Measurements from ENCODE around the gene PTN.
"Not testable (repeated sequence)": the region's sequence is repeated elsewhere in the genome, so short reads cannot be mapped to it uniquely, and the experiment has no call there.

PTN gene

DNA sequence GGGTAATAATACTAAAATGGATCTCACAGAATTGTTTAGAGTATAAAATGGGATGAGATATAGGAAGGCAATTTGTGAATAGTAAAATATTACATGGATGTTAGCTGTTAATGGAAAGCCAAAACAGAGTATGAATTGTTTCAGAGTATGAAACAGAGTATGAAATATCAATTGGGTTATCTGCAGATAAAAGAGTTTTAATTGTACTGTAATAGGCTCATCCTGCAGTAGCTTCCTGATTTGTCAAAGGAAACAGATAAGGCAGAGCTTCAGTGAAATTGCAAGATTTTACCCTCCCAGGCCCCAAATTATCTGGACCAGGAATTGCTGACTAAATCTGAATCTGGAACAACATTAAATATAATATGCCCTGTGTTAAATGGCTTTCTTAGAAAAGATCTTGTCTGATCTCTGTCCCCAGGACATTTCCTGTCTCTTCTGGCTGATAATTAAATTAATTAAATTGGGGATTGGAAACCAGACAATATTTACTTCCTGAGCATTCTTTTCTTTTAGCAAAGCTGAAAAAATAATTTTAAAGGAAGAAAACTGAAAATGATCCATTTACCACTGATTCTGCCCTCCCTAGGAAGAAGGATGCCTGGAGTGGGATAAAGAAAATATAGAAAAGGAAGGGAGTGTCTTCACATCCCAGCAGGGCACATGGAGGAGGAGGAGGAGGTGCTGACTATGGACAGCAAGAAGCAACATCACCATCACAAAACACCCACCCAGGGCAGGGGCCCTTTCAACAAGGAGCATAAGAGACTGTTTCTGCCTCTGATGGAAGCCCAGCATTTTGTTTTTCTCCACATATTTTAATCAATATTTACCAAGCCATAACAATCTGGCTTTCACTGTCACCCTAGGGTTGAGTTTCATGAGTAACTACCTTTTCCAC is 18.5 kb downstream of the PTN start:
- DNase-seq (ENCODE audit: low spot score): no peak

DNA sequence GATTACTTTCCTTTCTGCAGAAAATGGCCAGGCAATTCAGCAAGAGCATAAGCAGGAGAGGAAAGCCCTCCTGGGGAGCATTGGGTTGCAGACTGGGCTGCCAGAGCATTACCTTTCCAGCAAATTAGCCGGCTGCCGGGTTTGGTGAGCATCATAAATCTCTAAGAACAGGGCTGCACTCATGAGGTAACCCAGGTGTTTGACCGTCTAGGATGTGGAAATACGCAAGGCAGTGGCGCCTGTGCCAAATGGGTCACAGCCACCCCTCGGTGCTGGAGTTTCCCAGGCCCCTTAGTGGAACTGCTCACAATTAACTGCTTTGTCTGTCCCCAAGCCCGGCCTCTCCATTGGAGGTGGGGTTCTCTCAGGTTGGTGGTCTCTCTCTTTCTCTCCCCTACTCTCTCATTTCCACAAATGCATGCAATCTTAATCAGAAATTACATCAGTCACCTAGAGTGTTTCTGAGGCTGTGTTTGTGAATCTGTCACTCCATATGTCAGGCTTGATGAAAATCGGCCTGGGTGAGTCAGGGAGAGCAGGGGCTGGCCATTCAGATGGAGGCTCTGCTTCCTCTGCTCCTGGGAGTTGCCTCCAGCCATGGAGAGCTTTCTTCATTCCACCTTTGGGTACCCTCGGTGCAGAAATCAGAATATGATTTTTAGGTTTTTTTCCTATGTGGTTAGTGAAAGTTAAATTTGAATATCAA is 26.7 kb downstream of the PTN start:
- DNase-seq (ENCODE audit: low spot score): no peak

DNA sequence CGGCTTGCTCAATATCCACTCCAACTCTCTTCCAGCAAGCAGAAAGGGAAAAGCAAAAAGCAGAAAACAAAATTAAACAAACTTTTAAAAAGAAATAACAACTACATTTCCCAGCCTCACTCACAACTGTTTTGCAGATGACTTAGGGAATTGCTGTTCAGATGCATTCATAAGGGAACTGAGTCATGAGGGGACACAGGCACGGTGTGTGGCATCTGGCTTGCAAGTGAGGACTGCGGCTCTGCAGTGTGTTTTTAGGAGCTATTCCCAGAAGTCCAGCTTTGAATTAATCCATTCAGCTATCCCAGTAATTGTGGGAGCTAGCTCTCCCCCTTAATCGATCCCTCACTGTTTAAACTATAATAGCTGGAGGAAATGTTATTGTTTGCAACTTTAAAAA is 30.3 kb downstream of the PTN start:
- DNase-seq (ENCODE audit: low spot score): no peak

DNA sequence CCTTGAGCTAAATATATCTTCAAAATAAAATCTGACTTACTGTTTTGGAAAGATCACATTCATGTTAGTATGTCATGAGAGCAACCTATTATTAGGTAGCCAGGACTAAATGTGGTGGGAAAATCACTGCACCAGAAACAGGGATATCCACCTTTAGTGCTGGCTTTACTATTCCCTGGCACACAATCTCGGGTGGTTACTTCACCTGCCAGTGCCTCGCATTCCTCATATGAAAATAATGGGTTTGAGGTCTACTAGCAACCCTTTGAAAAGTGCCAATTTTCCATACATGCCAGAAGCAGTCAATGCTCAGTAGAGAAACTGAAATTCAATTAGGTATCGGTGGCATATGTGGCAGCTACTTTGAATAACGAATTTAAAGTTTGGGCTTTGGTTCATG is 36.8 kb downstream of the PTN start:
- DNase-seq (ENCODE audit: low spot score): no peak

DNA sequence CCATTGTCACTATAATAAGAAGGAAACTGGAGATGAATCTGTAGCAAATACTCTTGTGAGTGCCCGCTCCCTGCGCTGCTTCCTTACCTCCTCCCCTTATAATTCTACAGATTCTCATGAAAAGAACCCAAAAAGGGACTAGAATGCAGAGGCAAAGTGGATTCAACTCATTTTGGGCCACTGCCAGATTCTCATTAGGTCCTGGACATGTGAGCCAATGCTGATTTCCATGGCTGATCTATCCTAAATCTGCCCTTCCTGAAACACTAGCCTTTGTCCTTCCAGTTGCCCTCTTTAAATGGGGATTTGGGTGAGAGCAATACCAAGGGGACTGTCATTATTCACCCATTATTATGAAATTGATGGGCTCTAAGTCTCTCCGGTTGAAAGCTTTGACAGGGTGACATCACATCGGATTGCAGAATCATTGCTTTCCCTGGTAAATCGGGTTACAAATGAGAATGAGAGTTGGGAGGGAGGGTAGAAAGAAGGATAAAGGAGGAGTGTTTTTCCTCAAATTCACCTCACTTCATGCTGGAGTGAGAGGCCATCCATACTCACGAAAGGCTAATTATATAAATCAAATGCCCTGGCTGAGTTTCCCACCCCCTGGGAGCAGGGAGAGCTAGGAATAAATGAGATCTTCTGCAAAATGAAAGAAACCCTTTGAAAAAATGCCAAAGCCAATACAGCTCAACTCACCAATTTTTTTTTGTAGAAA is 37.5 kb downstream of the PTN start:
- DNase-seq (ENCODE audit: low spot score): no peak

DNA sequence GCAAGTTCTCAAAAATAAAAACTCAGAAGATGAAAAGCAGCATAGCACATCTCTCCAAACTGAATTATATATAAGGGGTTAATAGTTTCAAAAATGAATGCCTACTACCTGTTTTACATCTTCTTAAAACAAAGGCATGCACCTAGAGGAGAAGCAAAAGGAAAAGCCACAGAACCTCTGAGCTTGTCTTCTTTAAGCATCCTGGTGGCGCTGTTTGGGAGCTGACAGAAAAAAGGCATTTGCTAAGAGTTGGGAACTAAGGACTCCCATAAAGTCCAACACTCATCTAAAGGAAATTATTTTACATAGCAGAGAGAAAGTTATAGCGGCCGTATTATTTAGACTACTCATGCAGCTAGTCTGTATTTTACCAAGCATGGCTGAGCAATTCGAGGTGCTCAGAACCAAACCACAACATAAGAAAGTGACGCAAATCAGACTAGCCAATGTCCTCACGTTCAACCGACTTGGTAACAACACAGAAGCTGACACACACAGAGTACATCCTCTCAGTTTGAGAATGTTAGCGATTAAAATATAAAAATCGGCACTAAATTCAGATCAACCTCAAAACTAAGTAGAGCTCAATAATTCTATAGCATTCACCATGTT is 38.8 kb downstream of the PTN start:
- DNase-seq (ENCODE audit: low spot score): no peak

DNA sequence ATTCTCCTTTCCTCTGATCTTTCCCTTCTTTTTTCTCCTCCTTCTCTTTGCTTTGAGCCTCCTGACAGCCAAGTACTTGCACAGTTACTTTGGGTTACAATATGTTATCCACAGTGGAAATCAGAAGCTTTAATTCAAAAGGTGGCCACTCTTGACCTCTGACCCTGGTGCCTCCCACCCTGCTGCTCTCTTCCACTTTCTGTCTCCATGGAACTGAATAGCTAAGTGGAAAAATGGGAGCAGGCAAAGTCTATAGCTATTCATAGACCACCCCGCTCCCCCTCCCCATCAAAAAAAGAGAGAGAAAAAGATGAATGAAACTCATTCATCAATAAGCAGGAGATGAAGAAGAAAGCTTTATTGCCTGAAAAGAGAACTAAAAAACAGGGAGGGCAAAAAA is 39.4 kb downstream of the PTN start:
- no peak for DNase-seq (ENCODE audit: low spot score)

DNA sequence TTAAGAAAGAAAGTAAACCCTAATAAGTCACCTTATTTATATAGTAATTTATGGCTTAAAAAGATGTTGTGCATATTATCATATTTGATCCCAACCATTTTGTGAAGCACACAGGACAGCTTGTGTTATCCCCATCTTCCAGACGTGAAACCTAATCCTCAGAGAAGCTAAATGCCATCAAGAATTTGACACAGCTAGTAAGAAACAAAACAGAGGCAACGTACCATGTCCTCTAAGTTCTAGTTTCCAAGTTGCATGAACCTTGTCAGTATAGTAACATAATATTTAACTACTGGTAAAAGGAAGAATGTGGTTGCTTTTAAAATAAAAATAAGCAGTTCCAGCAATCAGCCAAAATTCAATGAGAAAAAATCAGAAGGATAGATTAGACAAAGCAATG is 41.5 kb downstream of the PTN start:
- DNase-seq (ENCODE audit: low spot score): no peak

DNA sequence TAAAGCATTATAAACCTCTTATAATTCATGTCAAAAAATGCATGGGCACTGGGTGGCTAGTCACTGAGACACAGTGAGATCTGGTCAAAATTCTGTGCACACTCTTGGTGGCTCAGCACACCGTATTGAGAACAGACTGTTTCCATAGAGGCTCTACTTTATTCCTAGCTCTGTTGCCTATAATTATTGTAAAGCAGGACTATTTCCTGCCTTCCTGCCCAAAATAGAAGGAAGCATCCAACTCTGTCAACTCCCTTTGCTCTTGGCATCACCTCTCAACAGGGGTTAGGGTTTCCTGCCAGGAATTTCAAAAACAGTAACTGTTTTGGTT is 45.1 kb downstream of the PTN start:
- DNase-seq (ENCODE audit: low spot score): no peak

DNA sequence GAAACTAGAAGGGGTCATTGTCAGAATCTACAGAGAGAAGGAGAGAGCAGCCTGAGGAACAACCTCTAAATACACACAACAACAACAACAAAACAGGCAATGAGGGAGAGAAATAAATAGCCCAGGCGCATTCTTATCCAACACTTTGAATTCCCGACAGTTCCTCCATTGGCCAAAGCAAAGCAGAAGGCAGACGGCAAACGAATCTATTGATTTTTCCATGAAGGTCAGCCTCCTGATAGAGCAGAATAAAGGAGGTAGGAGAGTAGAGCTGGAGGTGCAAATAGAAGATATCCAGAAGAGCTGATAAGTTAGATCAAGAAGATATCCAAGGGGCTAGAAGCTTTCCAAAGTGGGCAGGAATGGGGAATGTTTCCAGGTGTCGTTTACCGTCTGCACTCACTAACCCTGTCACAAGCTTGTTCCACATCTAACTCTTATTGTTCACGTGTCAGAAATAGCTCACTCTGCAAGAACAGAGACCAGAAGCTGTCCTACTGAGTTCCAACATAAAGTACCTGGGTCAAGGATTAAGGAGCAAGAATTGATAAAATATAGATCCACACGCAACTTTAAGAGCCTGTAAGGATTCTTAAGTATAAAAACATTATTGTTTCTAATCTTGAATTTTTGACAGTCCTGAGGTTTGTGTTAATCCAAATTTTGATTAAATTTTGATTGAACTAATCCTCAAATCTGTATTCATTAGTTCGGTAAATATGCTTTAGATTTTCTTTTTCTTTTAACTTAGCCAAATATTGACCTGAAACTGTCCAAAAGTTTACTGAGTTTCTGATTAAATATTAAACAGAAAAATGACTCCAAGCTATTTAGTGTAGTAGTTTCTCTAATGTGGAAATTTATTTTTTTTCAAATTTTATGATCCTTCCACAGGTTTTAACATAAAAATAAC is 45.7 kb downstream of the PTN start:
- no peak for DNase-seq (ENCODE audit: low spot score)

DNA sequence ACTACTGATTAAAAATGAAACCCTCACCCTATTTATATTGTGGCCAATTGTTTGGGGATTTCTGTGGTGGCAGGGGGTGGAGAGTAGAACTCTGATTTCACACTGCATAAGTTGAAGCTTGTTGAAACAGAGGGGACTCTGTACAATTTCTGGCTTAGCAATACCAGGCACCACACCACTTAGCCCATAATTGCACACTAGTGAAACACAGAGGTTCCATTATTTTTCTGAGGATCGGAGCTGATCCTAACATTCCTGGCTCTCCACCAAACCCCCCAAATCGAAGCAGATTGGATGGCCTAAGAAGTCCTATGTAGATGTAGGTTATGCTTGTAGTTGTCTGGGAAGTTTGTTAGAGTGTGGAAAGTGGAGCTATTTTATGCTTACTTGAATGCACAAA is 47.0 kb downstream of the PTN start:
- DNase-seq (ENCODE audit: low spot score): no peak

DNA sequence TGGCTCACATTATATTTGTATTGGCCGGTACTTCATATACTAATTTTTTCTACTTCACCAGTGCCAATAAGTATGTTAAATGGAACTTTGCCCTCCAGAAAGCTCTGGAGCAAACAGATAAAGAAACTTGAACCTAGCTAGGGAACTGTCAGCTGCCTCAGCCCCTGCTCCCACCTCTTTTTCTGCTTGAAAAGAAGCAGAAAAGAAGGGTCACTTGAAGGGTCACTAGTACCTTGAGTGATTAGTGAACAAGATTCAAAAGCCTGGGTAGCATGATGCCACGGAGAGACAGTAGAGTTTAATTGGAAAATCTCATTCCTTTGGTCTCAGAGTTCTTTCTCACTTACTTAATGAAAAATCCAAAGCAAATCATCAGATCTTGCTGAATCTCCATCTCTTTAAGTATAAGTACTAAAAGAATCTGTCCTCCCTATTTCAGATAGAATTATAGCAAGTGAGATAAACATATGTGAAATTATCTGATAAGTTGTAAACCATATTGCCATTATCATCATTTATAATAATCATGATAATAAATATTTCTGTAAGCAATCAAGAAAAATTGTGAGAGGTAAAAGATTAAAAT is 47.7 kb downstream of the PTN start:
- no peak for DNase-seq (ENCODE audit: low spot score)

DNA sequence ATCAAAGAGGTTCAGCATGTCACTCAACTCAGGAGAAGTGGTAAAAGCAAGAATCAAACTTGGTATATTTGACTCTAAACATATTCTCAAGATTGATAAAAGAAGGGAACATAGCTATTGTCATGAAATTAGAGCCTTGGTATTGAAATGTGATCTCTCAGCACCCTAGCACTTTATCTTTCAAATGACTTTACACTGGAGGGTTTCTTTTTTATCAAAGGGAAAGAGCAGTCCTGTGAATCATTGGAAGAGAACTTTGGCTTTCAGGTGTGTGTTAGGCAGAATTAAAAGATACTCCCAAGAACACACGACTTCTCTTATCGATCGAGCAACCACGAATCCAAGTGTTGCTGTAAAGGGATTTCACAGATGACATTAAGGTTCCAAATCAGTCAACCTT is 54.4 kb downstream of the PTN start:
- DNase-seq (ENCODE audit: low spot score): no peak

DNA sequence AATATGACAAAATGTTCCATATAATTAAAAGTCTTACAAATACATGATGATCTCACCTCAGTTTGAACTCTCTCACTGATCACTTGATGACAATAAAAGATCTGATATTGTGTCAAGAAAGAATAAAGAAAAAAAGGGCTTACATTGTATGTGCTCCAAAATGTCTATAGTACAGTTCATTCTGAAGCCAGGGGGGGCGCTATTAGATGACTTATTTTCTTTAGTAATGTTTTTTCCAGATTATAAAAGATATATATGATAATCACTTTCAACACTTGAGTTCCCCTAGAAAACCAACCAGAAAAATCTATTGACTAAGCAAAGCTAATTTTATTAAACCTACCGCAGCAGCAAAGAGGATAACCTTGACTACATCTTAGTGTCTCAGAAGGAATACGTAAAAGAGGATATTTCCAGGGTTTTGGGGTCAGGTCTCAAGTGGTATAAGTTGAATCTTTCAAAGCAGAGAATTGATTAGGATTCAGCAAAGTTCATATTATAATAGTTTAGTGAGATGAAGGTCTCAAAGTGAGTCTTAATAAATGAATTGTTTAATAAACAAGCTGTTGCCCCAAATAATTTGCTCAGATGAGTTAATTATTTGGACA is 55.8 kb downstream of the PTN start:
- DNase-seq (ENCODE audit: low spot score): no peak

DNA sequence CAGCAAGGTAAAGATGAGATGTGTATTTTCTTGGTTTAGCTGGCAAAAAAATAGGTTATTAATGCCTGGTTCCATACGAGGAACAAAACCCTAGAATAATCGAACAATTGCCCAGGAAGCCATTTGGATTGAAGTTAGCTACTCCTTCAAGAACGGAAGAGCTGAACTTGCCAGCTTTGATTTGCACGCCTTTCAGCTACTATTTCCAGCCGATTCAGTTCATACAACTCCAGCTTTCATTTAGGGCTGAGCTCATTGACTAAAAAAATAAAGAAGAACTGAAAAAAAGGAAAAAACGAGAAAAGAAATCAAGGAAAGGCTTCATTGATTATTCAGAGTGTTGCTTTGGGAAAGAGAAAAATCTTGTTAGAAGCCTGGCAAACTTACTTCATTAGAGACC is 60.4 kb downstream of the PTN start:
- no peak for DNase-seq (ENCODE audit: low spot score)

DNA sequence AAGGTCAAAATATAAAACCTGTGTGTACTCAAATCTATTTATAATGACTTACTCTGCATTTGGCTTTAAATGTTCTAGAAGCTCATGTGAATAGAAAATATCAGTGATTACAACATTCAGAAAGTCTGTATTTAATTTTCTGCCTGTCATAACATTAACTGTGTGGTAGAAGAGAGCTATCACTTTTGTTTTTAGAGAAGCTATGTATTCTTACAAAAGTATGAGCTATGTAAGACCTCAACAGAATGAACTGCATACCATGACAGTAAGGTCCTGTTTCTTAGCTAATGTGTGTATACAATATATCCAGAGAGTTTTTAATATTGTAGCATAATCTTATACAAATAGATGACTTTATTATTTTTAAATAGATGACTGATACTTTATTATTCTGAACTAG is 61.5 kb downstream of the PTN start:
- no peak for DNase-seq (ENCODE audit: low spot score)

DNA sequence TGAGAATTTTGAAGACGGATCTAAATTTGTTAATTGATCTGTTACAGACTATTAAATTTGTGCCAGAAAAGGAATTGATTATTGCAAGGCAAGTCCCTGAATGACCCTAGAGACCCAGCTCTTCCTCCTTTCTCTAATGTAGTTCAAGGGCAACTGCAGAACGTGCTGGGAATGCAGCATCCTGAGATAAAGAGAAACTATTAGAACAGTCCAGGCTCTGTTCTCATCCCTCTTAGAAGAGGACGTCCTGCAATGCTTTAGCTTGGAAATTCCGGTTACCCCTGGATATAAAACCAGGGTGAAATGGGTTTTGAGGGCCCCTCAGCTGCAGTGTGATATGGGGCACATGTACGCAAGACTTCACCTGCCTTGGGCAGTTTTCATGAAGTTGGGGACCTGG is 67.3 kb downstream of the PTN start:
- DNase-seq (ENCODE audit: low spot score): no peak

DNA sequence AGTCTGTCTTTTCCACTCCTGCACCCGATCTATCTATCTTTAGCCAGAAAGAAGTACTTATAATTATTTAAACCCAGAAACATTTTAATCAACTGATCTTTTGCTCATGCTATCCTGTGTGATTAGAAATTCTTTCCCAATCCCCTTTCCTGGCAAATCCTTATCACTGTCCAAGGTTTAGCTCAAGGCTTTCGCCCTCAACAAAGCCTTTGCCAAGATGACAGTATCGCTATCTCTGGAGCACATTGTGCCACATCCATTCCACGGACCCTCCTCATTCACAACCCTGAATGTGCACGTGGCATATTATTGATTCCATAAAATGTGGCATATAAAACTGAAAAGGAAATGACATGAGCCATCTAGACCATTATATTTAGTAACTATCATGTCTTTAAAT is 71.3 kb downstream of the PTN start:
- no peak for DNase-seq (ENCODE audit: low spot score)

DNA sequence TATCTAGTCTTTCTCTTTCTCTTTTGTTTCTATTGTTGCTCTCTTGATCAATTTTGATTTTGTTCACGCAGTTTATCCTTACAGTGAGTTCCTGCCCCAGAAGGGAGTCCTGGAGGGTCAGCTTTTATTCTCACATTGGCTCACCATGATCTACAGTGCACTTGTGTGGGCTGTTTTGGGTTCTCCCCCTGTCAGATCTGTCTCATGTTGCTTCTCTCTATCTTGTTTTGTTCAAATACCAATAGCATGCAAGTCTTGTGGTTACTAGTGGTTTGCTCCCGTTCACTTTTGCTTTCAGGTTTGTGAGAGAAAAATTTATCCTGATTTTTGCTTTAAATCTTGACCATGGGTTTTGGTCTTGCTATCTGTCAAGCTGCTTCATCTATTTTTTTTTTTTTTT is 74.3 kb downstream of the PTN start:
- no peak for DNase-seq (ENCODE audit: low spot score)

DNA sequence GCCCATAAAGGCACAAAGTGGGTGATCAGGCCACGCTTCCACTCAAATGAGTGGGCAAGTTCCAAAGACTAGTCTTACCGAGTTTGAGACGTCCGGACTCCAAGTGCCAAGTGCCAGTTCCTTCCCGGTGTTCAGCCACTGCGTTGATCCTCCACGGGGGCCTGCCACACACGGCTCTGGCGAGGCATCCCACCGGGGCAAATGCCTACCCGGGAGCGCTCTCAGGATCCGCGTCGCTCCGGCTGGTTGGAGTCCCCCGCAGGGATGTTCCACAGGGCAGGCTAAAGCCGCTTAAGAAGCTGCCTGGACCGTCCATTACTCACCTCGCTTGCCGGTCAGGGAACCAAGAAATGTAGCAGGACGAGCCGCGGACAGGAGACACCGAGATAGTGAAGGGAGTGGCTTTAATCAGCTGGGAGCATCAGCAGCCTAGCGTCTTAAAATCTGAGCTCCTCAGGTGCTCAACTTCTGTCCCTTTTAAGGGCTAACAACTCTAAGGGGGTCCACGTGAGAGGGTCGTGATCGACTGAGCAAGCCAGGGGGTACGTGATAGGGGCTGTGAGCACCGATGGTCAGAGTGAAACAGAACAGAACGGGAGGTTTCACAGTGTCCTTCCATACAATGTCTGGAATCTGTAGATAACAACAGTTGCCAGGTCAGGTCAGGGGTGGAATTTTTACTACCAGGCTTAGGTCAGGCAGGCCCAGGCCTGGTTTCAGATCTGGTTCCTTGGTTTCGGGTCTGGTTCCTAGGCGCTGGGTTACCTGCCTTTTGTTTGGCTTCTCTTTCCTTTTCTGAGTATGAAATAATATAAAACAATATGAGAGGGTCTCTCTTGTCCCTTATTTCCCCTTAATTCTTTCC is 75.3 kb downstream of the PTN start:
- DNase-seq (ENCODE audit: low spot score): not testable (repeated sequence)
